ENCODE results near the gene SSPN. TPM values are rescaled to one million over a fixed set of nuclear protein-coding genes. Genes with fewer than 3 reads are reported as not detected.

The SSPN gene
- total and polyA plus RNA-seq, 4 experiments from 2014 or later: 1.0 TPM; not detected in 3

DNA sequence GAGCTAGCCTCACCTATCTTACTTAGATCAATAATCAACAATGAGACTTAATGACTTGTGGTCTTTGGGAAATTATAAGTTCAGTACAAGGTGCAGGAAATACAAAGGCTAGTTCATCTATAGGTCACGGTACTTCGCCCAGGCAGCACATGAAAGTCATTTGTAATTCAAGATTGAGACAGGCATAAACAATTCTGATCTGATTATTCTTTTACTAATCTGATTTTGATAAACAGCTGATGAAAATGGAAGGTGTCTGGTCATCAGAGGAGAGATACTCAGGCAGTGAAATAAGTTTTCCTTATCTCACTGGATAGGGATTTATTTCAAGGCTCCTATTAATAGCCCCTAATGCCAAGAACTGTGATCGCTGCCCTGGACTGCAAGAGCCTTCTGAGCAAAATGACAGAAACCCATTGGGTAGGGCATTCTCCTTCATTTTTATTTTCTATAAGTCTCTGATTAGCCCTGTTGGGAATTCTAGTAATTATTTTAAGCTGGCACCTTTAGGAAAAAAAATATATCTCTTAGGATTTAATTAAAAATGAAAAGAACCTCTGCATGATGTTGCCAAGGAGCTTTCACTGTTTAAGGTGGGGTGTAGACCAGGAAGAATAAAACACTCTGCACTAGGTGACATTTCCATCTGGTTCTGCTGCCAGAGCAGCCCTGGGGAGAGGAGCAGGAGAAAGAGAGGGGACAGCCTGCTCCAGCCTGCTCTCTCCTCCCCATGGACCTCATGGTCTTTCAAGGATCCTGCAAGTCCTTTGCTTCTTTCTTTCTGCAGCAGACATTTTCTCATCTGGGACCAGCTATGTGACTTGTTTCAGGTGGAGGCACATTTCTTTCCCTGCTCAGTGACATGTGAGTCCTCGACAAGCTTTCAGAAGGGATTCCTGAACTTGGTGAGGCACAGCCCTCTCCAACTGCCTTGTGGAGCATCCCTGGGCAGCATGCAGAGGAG, 44.8 kb downstream of the SSPN start:
- no peaks in the 10 kb centered on the region for H3K27me3 ChIP-seq (ENCODE audit: insufficient read depth, low read length)
- intact Hi-C loops (cut with micrococcal nuclease): no loop called here
- no peak overlapping the region for H3K4me3 ChIP-seq (ENCODE audit: low read length in 2 of 2)
- DNase-seq: no peak
- Mint-ChIP-seq H3K9me3 (peaks cover 0 to 3% (median 0%) of the 10 kb centered on the region in 8 donors), H3K27ac (no peak overlapping the region), H3K36me3 (no peaks in the 10 kb centered on the region), H3K4me3 (no peak overlapping the region), H3K27me3 (peaks cover 8 to 29% of the 10 kb centered on the region in 2 donors), H3K4me1 (no peaks in the 10 kb centered on the region)
- H3K36me3 ChIP-seq (ENCODE audit: insufficient read depth, low read length): no peaks in the 10 kb centered on the region
- ChIA-PET CTCF (ENCODE audit: partially characterized antibody) (no interaction called here), POLR2A (ENCODE audit: partially characterized antibody) (no interaction called here)
- no peaks in the 10 kb centered on the region for H3K9me3 ChIP-seq (ENCODE audit: control insufficient read depth in 1 of 2, low read length in 2 of 2)
- no peaks in the 10 kb centered on the region for H3K4me1 ChIP-seq (ENCODE audit: insufficient read depth, low read length)
- no peak overlapping the region for H3K27ac ChIP-seq (ENCODE audit: low read depth, low read length)

DNA sequence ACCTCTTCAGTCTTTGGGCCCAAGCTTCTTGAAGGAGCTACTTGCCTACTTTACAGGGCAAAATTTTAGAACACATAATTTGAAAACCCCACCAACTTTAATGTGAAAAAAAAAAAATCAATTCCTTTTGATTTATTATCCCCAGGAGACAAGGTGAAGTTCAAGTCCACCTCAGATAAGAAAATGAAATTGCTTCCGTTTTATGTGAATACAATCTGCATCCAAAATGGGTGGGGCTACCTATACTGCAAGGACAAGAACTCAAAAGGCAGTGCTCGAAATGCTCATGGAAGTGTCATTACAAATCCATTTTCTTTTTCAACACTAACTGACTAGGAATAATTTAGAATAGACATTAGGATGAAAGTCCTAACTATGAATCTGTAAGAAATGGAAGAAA, 45.7 kb downstream of the SSPN start:
- Histone ChIP-seq H3K4me1 (ENCODE audit: insufficient read depth, low read length) (no peaks in the 10 kb centered on the region), H3K27ac (ENCODE audit: low read depth, low read length) (no peak overlapping the region), H3K36me3 (ENCODE audit: insufficient read depth, low read length) (no peaks in the 10 kb centered on the region), H3K4me3 (ENCODE audit: low read length in 2 of 2) (no peak overlapping the region), H3K9me3 (ENCODE audit: control insufficient read depth in 1 of 2, low read length in 2 of 2) (no peaks in the 10 kb centered on the region), H3K27me3 (ENCODE audit: insufficient read depth, low read length) (no peaks in the 10 kb centered on the region)
- no peak for DNase-seq
- intact Hi-C loops (cut with micrococcal nuclease): no loop called here
- Mint-ChIP-seq H3K9me3 (peaks cover 0 to under 1% (median 0%) of the 10 kb centered on the region in 8 donors), H3K27me3 (peaks cover 8 to 33% of the 10 kb centered on the region in 2 donors), H3K36me3 (no peaks in the 10 kb centered on the region), H3K4me1 (no peaks in the 10 kb centered on the region), H3K4me3 (no peak overlapping the region), H3K27ac (no peak overlapping the region)
- ChIA-PET POLR2A (ENCODE audit: partially characterized antibody) (no interaction called here), CTCF (ENCODE audit: partially characterized antibody) (no interaction called here)

DNA sequence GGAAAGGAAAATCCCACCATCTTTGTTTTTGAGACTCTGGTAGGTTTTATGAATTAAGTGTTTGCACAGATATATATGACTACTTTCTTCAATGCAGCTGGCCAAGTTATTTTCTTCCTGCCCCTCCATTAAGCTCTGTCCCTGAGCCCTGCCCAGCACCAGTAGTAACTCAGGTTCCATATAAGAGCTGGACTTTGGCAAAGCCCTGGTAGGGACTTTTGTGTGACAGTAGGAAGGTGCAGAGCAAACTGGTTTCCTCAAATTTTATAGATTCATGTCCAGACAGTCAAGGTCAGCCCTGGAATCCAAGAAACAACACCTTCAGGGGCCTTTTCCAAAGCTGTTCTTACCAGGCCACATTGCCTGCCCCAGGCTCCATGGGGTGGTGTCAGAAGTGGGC, 47.3 kb downstream of the SSPN start:
- ChIA-PET CTCF (ENCODE audit: partially characterized antibody) (interaction anchor here (0.6 kb wide), 1 partner anchor 10 kb away, joined by 3 read pairs; no protein-coding TSS in a partner anchor), POLR2A (ENCODE audit: partially characterized antibody) (no interaction called here)
- DNase-seq: no peak
- Mint-ChIP-seq H3K4me3 (no peak overlapping the region), H3K27ac (no peak overlapping the region), H3K36me3 (no peaks in the 10 kb centered on the region), H3K4me1 (no peaks in the 10 kb centered on the region), H3K27me3 (peaks cover 14 to 32% of the 10 kb centered on the region in 2 donors), H3K9me3 (no peaks in the 10 kb centered on the region)
- no peaks in the 10 kb centered on the region for H3K36me3 ChIP-seq (ENCODE audit: insufficient read depth, low read length)
- intact Hi-C loops (cut with micrococcal nuclease): no loop called here
- H3K4me1 ChIP-seq (ENCODE audit: insufficient read depth, low read length): no peaks in the 10 kb centered on the region
- H3K4me3 ChIP-seq (ENCODE audit: low read length in 2 of 2): no peak overlapping the region
- H3K27ac ChIP-seq (ENCODE audit: low read depth, low read length): no peak overlapping the region
- no peaks in the 10 kb centered on the region for H3K27me3 ChIP-seq (ENCODE audit: insufficient read depth, low read length)
- no peaks in the 10 kb centered on the region for H3K9me3 ChIP-seq (ENCODE audit: control insufficient read depth in 1 of 2, low read length in 2 of 2)

DNA sequence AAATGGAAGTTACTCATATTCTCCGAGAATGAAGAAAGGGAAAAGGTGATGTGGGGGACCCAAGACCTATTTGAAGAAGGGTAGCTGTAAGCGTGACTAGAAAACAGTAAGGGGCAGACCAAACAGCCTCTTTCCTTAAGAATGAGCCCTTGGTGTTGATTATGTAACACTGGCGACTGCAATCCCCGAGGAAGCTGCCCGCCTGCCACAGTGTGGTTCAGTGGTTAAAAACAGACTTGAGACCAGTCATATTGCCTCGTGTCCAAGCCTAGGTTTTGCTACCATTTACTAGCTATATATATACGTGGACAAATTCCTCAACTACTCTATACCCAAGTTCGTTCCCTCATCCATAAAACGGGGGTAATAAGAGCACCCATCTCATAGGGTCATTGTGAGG, 49.1 kb downstream of the SSPN start:
- CTCF ChIA-PET (ENCODE audit: partially characterized antibody): no interaction called here
- POLR2A ChIA-PET (ENCODE audit: partially characterized antibody): no interaction called here
- peaks cover 12 to 24% of the 10 kb centered on the region in 2 donors for H3K27me3 Mint-ChIP-seq
- H3K4me1 Mint-ChIP-seq: no peaks in the 10 kb centered on the region
- no peak overlapping the region for H3K4me3 Mint-ChIP-seq
- Histone ChIP-seq H3K27me3 (ENCODE audit: insufficient read depth, low read length) (no peaks in the 10 kb centered on the region), H3K4me1 (ENCODE audit: insufficient read depth, low read length) (no peaks in the 10 kb centered on the region), H3K9me3 (ENCODE audit: control insufficient read depth in 1 of 2, low read length in 2 of 2) (no peaks in the 10 kb centered on the region), H3K27ac (ENCODE audit: low read depth, low read length) (no peak overlapping the region), H3K4me3 (ENCODE audit: low read length in 2 of 2) (no peak overlapping the region), H3K36me3 (ENCODE audit: insufficient read depth, low read length) (no peaks in the 10 kb centered on the region)
- no peak overlapping the region for H3K27ac Mint-ChIP-seq
- no peak for DNase-seq
- intact Hi-C loops (cut with micrococcal nuclease): no loop called here
- peaks cover 0 to 3% (median 2%) of the 10 kb centered on the region in 8 donors for H3K9me3 Mint-ChIP-seq
- no peaks in the 10 kb centered on the region for H3K36me3 Mint-ChIP-seq

DNA sequence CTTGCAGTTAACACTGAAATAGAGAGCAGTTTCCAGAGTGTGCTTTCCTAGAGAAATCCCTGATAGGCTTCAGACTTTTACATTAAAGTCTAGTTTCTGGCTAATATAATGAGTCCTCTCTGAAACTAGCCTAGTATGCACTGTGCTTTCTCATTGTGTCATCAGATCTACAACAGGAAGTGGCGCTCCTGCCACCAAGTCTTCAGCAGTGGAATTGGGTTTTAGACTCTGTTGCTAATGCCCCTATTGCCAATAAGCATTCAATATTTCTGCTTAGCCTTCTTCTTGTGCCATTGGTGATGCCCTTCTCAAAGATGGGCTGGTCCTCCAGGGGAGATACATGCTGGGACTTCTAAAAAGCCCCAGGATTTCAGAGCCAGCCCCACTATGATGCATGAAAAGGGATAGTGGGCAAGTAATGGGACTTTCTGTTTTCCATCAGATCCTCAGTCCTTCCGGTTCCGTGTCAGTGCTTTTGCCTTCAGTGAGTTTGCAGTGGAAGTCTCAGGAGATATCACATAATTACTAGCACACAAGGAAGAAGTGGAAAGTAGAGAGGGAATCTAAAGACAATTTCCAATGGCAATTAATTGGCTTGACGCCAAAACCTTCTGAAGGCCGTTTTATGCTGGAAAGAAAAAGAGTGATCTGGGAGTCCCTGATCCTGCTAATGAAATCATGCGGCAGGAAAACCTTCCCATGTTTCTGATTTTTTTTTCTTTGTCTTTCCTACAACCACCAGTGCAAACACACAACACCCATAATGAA, 50.0 kb downstream of the SSPN start:
- Histone ChIP-seq H3K4me3 (ENCODE audit: low read length in 2 of 2) (no peak overlapping the region), H3K27ac (ENCODE audit: low read depth, low read length) (no peak overlapping the region), H3K36me3 (ENCODE audit: insufficient read depth, low read length) (no peaks in the 10 kb centered on the region), H3K9me3 (ENCODE audit: control insufficient read depth in 1 of 2, low read length in 2 of 2) (no peaks in the 10 kb centered on the region), H3K4me1 (ENCODE audit: insufficient read depth, low read length) (no peaks in the 10 kb centered on the region), H3K27me3 (ENCODE audit: insufficient read depth, low read length) (no peaks in the 10 kb centered on the region)
- Mint-ChIP-seq H3K36me3 (no peaks in the 10 kb centered on the region), H3K4me1 (no peaks in the 10 kb centered on the region), H3K9me3 (peaks cover 0 to 7% (median 4%) of the 10 kb centered on the region in 8 donors), H3K4me3 (no peak overlapping the region), H3K27ac (no peak overlapping the region), H3K27me3 (peaks cover 13 to 19% of the 10 kb centered on the region in 2 donors)
- no peak for DNase-seq
- intact Hi-C loops (cut with micrococcal nuclease): no loop called here
- ChIA-PET POLR2A (ENCODE audit: partially characterized antibody) (no interaction called here), CTCF (ENCODE audit: partially characterized antibody) (no interaction called here)

DNA sequence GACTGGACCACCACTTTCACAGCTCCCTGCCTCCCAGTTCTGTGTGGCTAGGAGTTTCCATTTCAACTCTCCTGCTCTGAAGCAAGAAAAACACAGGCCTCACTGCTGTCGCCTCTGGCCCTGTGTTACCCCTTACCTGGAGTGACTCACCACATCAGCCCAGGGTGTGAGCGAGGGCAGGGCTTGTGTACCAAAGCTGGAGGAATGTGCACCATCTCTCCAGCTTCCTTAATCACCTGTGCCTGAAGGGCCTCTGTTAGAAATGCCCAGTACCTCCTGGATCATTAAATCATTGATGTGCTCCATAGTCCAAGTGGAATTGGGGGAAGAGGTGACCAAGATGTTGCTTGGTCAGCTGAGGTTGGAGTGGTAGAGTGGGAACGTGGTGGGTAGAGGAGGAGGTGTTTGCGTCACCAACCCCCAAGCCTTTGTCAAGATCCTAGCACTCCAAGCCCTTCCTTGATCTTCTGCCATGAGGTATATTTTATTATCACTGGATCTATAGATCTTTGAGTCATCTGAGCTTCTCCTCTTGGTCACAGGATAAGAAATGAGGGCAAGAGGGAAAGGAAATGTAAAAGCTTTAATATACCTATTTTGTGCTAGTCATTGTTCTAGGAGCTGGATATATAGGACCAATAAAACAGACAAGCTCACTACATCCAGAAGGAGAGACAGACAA, 51.3 kb downstream of the SSPN start:
- no peak overlapping the region for H3K27ac ChIP-seq (ENCODE audit: low read depth, low read length)
- no peaks in the 10 kb centered on the region for H3K27me3 ChIP-seq (ENCODE audit: insufficient read depth, low read length)
- H3K36me3 ChIP-seq (ENCODE audit: insufficient read depth, low read length): no peaks in the 10 kb centered on the region
- intact Hi-C loops (cut with micrococcal nuclease): no loop called here
- H3K27ac Mint-ChIP-seq: no peak overlapping the region
- CTCF ChIA-PET (ENCODE audit: partially characterized antibody): interaction anchor here (1.1 kb wide), 1 partner anchor 17 kb away, joined by 3 read pairs; no protein-coding TSS in a partner anchor
- H3K4me3 Mint-ChIP-seq: no peak overlapping the region
- H3K4me1 ChIP-seq (ENCODE audit: insufficient read depth, low read length): no peaks in the 10 kb centered on the region
- peaks cover 12 to 16% of the 10 kb centered on the region in 2 donors for H3K27me3 Mint-ChIP-seq
- H3K4me3 ChIP-seq (ENCODE audit: low read length in 2 of 2): no peak overlapping the region
- POLR2A ChIA-PET (ENCODE audit: partially characterized antibody): no interaction called here
- H3K9me3 Mint-ChIP-seq: peaks cover 0 to 7% (median 5%) of the 10 kb centered on the region in 8 donors
- H3K36me3 Mint-ChIP-seq: no peaks in the 10 kb centered on the region
- DNase-seq: no peak
- H3K9me3 ChIP-seq (ENCODE audit: control insufficient read depth in 1 of 2, low read length in 2 of 2): no peaks in the 10 kb centered on the region
- no peaks in the 10 kb centered on the region for H3K4me1 Mint-ChIP-seq

DNA sequence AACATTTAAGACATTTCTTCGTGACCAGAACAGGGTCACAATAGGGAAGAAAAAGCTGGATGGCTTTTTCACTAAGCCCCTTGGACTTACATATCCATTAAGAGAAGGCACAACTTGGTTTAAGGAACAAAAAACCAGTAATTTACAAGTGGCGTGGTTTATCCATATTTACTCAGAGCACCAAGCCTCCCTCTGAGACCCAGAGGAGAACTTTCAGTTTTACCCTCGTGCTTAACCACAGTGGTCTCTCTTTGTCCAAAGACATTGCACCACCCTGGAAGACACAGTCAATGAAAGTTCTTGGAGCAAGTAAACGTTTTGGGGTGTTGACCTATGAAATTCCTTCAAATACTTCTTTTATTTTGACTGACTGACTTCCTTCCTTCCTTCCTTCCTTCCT, 52.5 kb downstream of the SSPN start:
- no peak overlapping the region for H3K27ac Mint-ChIP-seq
- no peaks in the 10 kb centered on the region for H3K36me3 ChIP-seq (ENCODE audit: insufficient read depth, low read length)
- H3K4me3 Mint-ChIP-seq: no peak overlapping the region
- ChIA-PET POLR2A (ENCODE audit: partially characterized antibody) (no interaction called here), CTCF (ENCODE audit: partially characterized antibody) (no interaction called here)
- H3K4me1 Mint-ChIP-seq: no peaks in the 10 kb centered on the region
- peaks cover 10 to 12% of the 10 kb centered on the region in 2 donors for H3K27me3 Mint-ChIP-seq
- H3K36me3 Mint-ChIP-seq: no peaks in the 10 kb centered on the region
- H3K27me3 ChIP-seq (ENCODE audit: insufficient read depth, low read length): no peaks in the 10 kb centered on the region
- DNase-seq: no peak
- H3K4me1 ChIP-seq (ENCODE audit: insufficient read depth, low read length): no peaks in the 10 kb centered on the region
- no peak overlapping the region for H3K4me3 ChIP-seq (ENCODE audit: low read length in 2 of 2)
- intact Hi-C loops (cut with micrococcal nuclease): no loop called here
- no peak overlapping the region for H3K27ac ChIP-seq (ENCODE audit: low read depth, low read length)
- H3K9me3 ChIP-seq (ENCODE audit: control insufficient read depth in 1 of 2, low read length in 2 of 2): no peaks in the 10 kb centered on the region
- peaks cover 0 to 7% (median 6%) of the 10 kb centered on the region in 8 donors for H3K9me3 Mint-ChIP-seq

Data from CD4-positive, alpha-beta memory T cell (primary cell).